HEK293T (cell line): ENCODE results near the gene RFX3.

Experiments used
- CTCF ChIA-PET: fragments of 350-600 bp; formaldehyde crosslinking; extraction: SDS; loops from one replicate; lab custom pipeline; 2021; ENCODE audit warnings: antibody characterized with exemption, inconsistent platforms; lab: Yijun Ruan, JAX
- POLR2A ChIA-PET: fragments of 350-600 bp; formaldehyde crosslinking; extraction: SDS; loops from one replicate; lab custom pipeline; 2020; ENCODE audit warnings: antibody characterized with exemption, inconsistent platforms; lab: Yijun Ruan, JAX
- DNase-seq: peaks from one replicate; pipeline ENCODE4 v3.0.0; 2012; ENCODE audit warnings: mixed read lengths; ENCODE audit errors: extremely low spot score
- ARNT ChIP-seq: fragments of 450-650 bp; IDR thresholded peaks from 2 replicates; pipeline ENCODE4 v1.6.1; 2017; ENCODE audit warnings: mild to moderate bottlenecking
- BHLHE40 ChIP-seq: fragments of 450-650 bp; IDR thresholded peaks from 2 replicates; pipeline ENCODE4 v1.6.1; 2016; ENCODE audit warnings: mild to moderate bottlenecking, moderate library complexity, borderline replicate concordance
- CTBP1 ChIP-seq: fragments of 450-650 bp; IDR thresholded peaks from 2 replicates; pipeline ENCODE4 v1.6.1; 2016; ENCODE audit warnings: borderline replicate concordance
- ELF4 ChIP-seq: fragments of 450-650 bp; IDR thresholded peaks from 2 replicates; pipeline ENCODE4 v1.6.1; 2017; ENCODE audit warnings: antibody characterized with exemption
- FOXA1 ChIP-seq: fragments of 450-650 bp; IDR thresholded peaks from 2 replicates; pipeline ENCODE4 v1.6.1; 2016; ENCODE audit warnings: mild to moderate bottlenecking
- FOXK2 ChIP-seq: fragments of 450-650 bp; IDR thresholded peaks from 2 replicates; pipeline ENCODE4 v1.6.1; 2016; ENCODE audit warnings: mild to moderate bottlenecking
- FOXM1 ChIP-seq: fragments of 450-650 bp; IDR thresholded peaks from 2 replicates; pipeline ENCODE4 v1.6.1; 2017; ENCODE audit warnings: mild to moderate bottlenecking, borderline replicate concordance
- HDGF ChIP-seq: fragments of 450-650 bp; IDR thresholded peaks from 2 replicates; pipeline ENCODE4 v1.6.1; 2017; ENCODE audit warnings: antibody characterized with exemption, borderline replicate concordance
- L3MBTL2 ChIP-seq: fragments of 450-650 bp; conservative IDR thresholded peaks from 2 replicates; pipeline ENCODE4 v1.6.1; 2016; ENCODE audit warnings: mild to moderate bottlenecking
- LEF1 ChIP-seq: fragments of 450-650 bp; IDR thresholded peaks from 2 replicates; pipeline ENCODE4 v1.6.1; 2017; ENCODE audit warnings: mild to moderate bottlenecking, borderline replicate concordance
- NFRKB ChIP-seq: fragments of 450-650 bp; IDR thresholded peaks from 2 replicates; pipeline ENCODE4 v1.6.1; 2016; ENCODE audit warnings: mild to moderate bottlenecking, moderate library complexity
- PKNOX1 ChIP-seq: fragments of 450-650 bp; IDR thresholded peaks from 2 replicates; pipeline ENCODE4 v1.6.1; 2016
- SP1 ChIP-seq: fragments of 450-650 bp; IDR thresholded peaks from 2 replicates; pipeline ENCODE4 v1.6.1; 2017
- SUZ12 ChIP-seq: fragments of 450-650 bp; IDR thresholded peaks from 2 replicates; pipeline ENCODE4 v1.6.1; 2016; ENCODE audit warnings: mild to moderate bottlenecking
- TARDBP ChIP-seq: fragments of 450-650 bp; IDR thresholded peaks from 2 replicates; pipeline ENCODE4 v1.6.1; 2016
- ZNF384 ChIP-seq: fragments of 450-650 bp; IDR thresholded peaks from 2 replicates; pipeline ENCODE4 v1.6.1; 2016

RFX3 gene

GRCh38 chr9:3237121-3237520 lies 288.7 kb downstream of the RFX3 start:
- TF ChIP-seq LEF1 (no peak), FOXM1 (no peak), SUZ12 (no peak), HDGF (no peak), L3MBTL2 (no peak), CTBP1 (no peak), SP1 (no peak), ZNF384 (no peak), NFRKB (no peak), TARDBP (no peak), BHLHE40 (no peak), PKNOX1 (no peak), FOXK2 (no peak), ARNT (no peak)
- ChIA-PET POLR2A (no interaction called here), CTCF (interaction anchor here (0.6 kb wide), 1 partner anchor 111 kb away, joined by 4 read pairs; no protein-coding TSS in a partner anchor)
- DNase-seq, result no peak

GRCh38 chr9:3235497-3235896 lies 290.3 kb downstream of the RFX3 start:
- CTCF ChIA-PET, result no interaction called here

DNA sequence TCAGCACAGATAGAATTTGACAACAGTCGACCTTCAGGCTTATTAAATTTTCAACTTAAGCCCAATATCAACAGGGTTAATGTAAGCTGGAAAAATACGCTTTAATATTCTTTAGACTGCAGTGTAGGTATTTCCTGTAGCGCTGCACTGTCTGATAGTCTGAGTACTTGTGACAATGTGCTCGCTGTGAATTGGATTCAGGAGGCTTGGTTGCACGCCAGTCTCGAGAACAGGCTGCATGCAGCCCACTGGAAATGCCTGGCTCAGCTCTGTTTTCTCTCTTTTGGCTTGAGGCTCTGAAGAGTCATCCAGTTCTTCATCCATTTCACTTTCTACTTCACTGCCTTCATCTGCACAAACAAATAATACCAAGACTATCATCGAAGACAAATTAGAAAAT lies 300.9 kb downstream of the RFX3 start:
- POLR2A ChIA-PET, result no interaction called here
- CTCF ChIA-PET, result no interaction called here
- DNase-seq, result no peak
- TF ChIP-seq SUZ12 (no peak), TARDBP (no peak), ZNF384 (no peak)

More at GRCh38 chr9:3235497-3235896, 290.3 kb downstream of the RFX3 start:
- POLR2A ChIA-PET, result no interaction called here
- DNase-seq, result no peak
- TF ChIP-seq PKNOX1 (no peak), ELF4 (no peak), ARNT (no peak), L3MBTL2 (no peak), FOXM1 (no peak), SUZ12 (no peak), SP1 (no peak), BHLHE40 (no peak), FOXA1 (no peak), ZNF384 (no peak), NFRKB (no peak), FOXK2 (no peak), TARDBP (no peak)

DNA sequence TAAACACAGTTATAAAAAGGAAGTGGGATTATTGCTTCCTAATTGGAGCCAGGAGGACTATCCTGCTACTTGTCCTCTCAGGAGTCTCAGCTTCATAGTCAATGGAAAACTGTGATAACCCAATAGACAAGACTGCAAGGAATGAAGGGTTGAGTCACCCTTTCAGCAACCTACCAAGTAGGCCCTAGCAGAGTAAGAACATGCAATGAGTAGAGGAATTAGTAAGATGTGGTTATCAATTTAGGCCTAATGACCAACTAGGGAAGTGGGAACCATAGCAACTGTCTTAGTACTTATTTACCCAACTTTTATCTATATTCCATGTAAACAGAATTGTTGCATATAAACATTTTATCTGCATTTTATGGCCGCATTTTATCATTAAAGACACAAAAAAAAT lies 310.1 kb downstream of the RFX3 start:
- POLR2A ChIA-PET, result no interaction called here
- DNase-seq, result no peak
- CTCF ChIA-PET, result no interaction called here
- TF ChIP-seq SUZ12 (no peak), L3MBTL2 (no peak), SP1 (no peak), FOXM1 (no peak), HDGF (no peak), ARNT (no peak), ELF4 (no peak), PKNOX1 (no peak), BHLHE40 (no peak), CTBP1 (no peak), FOXK2 (no peak)

GRCh38 chr9:3214741-3215140 lies 311.1 kb downstream of the RFX3 start:
- no peak for TF ChIP-seq NFRKB
- TF ChIP-seq FOXK2, result no peak
- no peak for TF ChIP-seq HDGF
- TF ChIP-seq SUZ12, result no peak
- TF ChIP-seq FOXM1, result no peak
- no peak for TF ChIP-seq CTBP1
- TF ChIP-seq BHLHE40, result no peak
- no peak for TF ChIP-seq PKNOX1
- no peak for DNase-seq
- CTCF ChIA-PET, result no interaction called here
- POLR2A ChIA-PET, result no interaction called here

- CTCF ChIA-PET, result no interaction called here
- TF ChIP-seq NFRKB (no peak), L3MBTL2 (no peak), SP1 (no peak), FOXM1 (no peak), BHLHE40 (no peak), SUZ12 (no peak), ARNT (no peak), LEF1 (no peak), TARDBP (no peak), CTBP1 (no peak), FOXK2 (no peak), ZNF384 (no peak), HDGF (no peak), ELF4 (no peak), FOXA1 (no peak), PKNOX1 (no peak)
- no peak for DNase-seq
- POLR2A ChIA-PET, result no interaction called here
Measured at GRCh38 chr9:3205421-3206095, 320.2 kb downstream of the RFX3 start.
